NOMO-1 treated with DMSO at 0.1 percent for 48 hours (cell line): ENCODE results near the gene CELSR2.
A peak's percentile ranks its signal among the peaks of the same experiment; 100 is the strongest.

Experiments
- DNase-seq: peaks from one replicate; lab custom pipeline; 2025; ENCODE audit not compliant: unreplicated experiment; lab: John Stamatoyannopoulos, UW

Gene CELSR2

GRCh38 chr1:109250454-109251276 is 1.3 kb downstream of the CELSR2 start:
- DNase-seq, result no peak

DNA sequence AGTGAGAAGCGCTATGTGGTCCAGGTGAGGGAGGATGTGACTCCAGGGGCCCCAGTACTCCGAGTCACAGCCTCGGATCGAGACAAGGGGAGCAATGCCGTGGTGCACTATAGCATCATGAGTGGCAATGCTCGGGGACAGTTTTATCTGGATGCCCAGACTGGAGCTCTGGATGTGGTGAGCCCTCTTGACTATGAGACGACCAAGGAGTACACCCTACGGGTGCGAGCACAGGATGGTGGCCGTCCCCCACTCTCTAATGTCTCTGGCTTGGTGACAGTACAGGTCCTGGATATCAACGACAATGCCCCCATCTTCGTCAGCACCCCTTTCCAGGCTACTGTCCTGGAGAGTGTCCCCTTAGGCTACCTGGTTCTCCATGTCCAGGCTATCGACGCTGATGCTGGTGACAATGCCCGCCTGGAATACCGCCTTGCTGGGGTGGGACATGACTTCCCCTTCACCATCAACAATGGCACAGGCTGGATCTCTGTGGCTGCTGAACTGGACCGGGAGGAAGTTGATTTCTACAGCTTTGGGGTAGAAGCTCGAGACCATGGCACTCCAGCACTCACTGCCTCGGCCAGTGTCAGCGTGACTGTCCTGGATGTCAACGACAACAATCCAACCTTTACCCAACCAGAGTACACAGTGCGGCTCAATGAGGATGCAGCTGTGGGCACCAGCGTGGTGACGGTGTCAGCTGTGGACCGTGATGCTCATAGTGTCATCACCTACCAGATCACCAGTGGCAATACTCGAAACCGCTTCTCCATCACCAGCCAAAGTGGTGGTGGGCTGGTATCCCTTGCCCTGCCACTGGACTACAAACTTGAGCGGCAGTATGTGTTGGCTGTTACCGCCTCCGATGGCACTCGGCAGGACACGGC is 2.2 kb downstream of the CELSR2 start:
- DNase-seq, result no peak

DNA sequence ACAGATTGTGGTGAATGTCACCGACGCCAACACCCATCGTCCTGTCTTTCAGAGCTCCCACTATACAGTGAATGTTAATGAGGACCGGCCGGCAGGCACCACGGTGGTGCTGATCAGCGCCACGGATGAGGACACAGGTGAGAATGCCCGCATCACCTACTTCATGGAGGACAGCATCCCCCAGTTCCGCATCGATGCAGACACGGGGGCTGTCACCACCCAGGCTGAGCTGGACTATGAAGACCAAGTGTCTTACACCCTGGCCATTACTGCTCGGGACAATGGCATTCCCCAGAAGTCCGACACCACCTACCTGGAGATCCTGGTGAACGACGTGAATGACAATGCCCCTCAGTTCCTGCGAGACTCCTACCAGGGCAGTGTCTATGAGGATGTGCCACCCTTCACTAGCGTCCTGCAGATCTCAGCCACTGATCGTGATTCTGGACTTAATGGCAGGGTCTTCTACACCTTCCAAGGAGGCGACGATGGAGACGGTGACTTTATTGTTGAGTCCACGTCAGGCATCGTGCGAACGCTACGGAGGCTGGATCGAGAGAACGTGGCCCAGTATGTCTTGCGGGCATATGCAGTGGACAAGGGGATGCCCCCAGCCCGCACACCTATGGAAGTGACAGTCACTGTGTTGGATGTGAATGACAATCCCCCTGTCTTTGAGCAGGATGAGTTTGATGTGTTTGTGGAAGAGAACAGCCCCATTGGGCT is 3.0 kb downstream of the CELSR2 start:
- no peak for DNase-seq

DNA sequence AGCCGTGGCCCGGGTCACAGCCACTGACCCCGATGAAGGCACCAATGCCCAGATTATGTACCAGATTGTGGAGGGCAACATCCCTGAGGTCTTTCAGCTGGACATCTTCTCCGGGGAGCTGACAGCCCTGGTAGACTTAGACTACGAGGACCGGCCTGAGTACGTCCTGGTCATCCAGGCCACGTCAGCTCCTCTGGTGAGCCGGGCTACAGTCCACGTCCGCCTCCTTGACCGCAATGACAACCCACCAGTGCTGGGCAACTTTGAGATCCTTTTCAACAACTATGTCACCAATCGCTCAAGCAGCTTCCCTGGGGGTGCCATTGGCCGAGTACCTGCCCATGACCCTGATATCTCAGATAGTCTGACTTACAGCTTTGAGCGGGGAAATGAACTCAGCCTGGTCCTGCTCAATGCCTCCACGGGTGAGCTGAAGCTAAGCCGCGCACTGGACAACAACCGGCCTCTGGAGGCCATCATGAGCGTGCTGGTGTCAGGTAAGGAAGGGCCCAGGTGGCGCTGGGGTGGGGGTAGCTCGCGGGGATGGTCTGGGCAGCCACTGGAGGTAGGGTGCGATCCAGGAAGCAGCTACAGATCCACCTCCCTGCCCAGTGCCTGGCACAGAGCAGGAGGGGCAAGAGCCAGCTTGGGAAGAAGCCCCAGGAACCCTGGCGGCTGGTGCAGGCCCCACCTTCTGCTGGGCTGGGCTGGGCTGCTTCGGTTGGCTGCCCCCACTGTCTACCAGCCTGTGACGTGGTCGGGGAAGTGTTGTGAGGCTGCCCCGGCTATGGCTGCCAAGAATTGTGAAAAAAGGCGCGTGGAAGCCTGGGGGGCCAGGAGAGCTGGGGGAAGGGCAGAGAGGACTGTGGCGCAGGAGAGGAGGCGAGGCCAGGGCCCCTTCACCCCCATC is 3.8 kb downstream of the CELSR2 start:
- no peak for DNase-seq

DNA sequence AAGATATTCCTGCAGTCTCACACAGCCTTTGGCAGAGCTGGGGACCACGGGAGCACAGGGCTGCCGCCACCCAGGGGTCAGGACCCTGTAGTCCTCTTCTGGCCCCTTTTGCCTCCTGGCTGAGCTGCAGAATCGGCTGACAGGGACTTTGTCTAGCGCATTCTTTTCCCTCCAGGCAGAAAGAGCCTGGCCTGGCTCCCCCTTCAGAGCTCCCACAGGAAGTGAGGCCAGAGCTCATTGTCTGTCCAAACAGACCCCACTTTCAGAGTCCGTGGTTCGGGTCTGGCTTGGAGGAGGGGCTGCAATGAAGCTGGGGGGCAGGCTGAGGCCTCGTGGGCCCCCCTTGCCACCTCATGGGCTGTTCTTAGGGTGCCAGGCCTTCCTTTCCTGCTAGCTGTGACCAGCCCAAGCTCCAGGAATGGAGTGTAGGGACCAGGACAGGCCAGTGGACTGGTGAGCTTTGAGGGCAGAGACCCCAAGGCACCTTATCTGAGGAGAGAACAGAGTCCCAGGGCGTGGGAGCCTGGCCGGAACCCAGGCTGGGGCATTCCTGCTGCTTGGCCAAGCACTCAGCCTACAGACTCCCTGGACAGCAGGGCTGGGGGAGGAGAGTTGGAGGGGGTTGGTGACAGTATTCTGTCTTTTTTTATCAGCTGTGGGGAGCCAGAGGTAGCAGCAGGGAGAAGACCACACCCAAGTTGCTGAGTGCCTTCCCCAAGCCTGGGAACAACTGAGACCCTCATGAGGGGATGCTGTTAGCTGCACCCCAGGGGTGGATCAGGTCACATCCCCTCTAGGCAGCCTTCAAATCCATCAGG is 4.7 kb downstream of the CELSR2 start:
- no peak for DNase-seq

DNA sequence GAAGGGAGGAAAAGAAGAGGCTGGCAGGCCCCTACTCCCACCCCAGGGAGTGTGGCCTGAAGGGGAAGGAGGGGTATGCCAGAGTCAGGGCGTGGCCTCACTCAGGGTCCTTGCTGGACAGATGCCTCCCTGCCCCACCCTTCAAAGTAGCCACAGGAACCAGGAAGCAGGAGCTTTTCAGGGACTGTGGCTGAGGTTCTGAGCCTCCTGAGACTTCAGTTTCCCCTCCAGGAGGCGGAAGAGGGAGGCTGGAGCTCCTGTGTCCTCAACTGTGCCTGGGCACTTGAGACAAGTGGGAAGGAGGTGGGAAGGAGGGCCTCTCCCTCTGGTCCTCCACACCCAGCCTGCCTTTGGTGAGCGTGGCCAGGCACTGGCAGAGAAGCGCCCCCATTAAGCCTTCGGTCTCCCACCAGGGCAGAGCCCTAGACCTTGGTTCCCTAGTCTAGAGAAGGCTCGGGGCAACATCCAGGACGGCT is 5.3 kb downstream of the CELSR2 start:
- DNase-seq, result no peak

- no peak for DNase-seq
These were observed 5.8 kb downstream of the CELSR2 start for GRCh38 chr1:109255097-109255651.

DNA sequence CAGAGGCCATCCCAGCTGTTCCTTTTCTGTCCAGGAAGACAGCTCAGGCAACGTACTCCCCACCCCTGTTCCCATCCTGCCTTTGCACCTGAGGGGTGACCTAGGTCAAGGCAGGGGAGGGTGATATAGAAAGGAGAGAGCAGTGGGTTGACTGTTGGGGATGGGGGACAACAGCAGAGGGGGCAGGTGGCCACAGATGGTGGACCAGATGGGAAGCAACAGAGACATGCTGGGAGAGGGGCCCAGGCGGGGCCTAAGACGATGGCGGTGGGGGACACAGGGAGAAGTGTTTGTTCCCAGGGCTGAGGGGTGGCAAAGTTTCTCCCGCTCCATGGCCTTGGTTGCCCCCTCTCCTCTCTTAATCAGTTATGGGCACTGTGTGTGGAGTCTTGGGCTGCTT is 6.3 kb downstream of the CELSR2 start:
- DNase-seq, result no peak

GRCh38 chr1:109256085-109256484 is 6.7 kb downstream of the CELSR2 start:
- no peak for DNase-seq

GRCh38 chr1:109256971-109257681 is 7.8 kb downstream of the CELSR2 start:
- DNase-seq, result no peak

DNA sequence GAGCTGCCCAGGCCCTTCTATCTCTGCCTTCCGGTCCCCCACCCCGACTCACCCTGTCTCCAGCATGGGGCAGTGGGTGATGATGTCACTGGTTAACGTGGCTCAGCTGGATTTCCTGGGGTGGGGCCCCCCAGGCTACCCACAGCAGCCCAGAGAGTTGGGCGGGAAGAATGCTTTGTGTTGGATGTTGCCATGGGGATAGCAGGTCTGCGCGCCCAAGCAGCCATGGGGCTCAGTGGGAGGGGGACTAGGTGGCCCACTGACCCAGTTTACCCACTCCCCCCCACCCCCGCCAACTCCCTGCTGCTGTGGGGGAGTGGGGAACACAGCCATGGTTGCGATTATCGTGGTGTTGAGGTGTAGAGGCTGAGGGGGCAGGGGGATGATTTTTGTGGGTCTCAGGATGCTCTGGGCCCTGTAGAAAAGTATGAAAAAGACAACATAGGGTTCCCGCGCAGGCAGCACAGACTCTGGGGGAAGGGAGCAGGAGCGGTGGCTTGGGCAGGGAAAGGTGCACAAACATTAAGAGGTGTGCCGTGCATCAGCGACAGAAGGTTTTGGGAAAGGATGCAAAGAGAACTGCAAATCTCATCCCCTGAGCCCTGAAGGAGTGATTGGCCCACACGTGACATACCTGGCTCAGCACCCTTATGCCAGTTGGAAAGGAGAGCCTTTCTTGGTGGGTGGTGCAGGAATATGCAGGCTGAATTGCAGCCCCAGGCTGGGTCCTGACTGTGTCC is 8.5 kb downstream of the CELSR2 start:
- DNase-seq, result no peak

GRCh38 chr1:109258481-109259466 is 9.4 kb downstream of the CELSR2 start:
- DNase-seq, result no peak

- peak; percentile 1 for DNase-seq
These were observed 10.6 kb downstream of the CELSR2 start for GRCh38 chr1:109259674-109260557.

DNA sequence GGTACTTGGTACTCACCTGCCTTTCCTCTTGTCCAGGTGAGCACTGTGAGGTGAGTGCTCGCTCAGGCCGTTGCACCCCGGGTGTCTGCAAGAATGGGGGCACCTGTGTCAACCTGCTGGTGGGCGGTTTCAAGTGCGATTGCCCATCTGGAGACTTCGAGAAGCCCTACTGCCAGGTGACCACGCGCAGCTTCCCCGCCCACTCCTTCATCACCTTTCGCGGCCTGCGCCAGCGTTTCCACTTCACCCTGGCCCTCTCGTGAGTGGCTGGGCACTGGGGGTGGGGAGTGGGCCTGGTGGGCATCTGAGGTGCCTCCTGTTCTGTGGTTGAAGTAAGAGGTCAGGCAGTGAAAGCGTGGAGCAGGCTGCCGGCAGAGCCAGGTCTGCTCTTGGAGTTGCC is 11.7 kb downstream of the CELSR2 start:
- DNase-seq, result no peak

DNA sequence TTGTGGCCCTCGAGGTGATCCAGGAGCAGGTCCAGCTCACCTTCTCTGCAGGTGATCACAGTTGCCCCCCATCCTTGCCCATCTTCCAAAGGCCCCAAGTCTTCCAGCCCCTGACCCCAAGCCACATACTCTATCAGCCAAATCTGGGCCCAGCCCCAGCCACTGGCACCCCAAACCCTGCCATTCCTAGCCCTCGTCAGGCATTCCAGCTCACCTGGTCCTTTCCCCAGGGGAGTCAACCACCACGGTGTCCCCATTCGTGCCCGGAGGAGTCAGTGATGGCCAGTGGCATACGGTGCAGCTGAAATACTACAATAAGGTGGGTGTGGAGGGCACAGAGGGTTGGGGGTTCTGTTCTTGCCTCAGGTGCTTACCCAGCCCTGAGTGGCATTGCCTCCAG is 12.2 kb downstream of the CELSR2 start:
- DNase-seq, result no peak
